Esophagus muscularis mucosa (tissue), 4 donors: ENCODE measurements around the gene CCDC187.

ENCODE experiments used
- CTCF ChIP-seq, 3 experiments: fragments of 200-600 bp in 2 of 3; fragments of 450-650 bp in 1 of 3; sonication (generic) in 2 of 3; IDR thresholded peaks; one replicate each; pipeline ENCODE4 v1.5.1; 2017 to 2019; ENCODE audit warnings: antibody characterized with exemption in 3 of 3, mild to moderate bottlenecking in 2 of 3, moderate library complexity in 1 of 3
- EP300 ChIP-seq: sonication (generic); formaldehyde crosslinking; IDR thresholded peaks from one replicate; pipeline ENCODE4 v1.6.1; 2017; ENCODE audit warnings: antibody characterized with exemption
- POLR2AphosphoS5 ChIP-seq, 2 donors: sonication (generic); formaldehyde crosslinking; IDR thresholded peaks; one replicate each; pipeline ENCODE4 v1.6.1; 2017; ENCODE audit warnings: antibody characterized with exemption in 2 of 2

GRCh38 chr9:136340356-136341041, 36.6 kb upstream of the CCDC187 start:
- TF ChIP-seq CTCF (IDR thresholded peaks at IDR 0.05): no peak
- TF ChIP-seq POLR2AphosphoS5 (IDR thresholded peaks at IDR 0.05): no peak
- no peak for TF ChIP-seq EP300
